Skin epidermis (tissue), 12 donors: ENCODE data around the gene KCNG3.

Experiments used
- H3K27ac ChIP-seq, 21 experiments: fragments of 200-600 bp; sonication (generic) in 11 of 21; one replicate each; pipeline ENCODE4 v1.5.0; 2020; ENCODE audit warnings: mild to moderate bottlenecking in 3 of 21, inconsistent platforms in 2 of 21, moderate library complexity in 2 of 21
- H3K4me3 ChIP-seq, 7 experiments: fragments of 200-600 bp; sonication (generic) in 2 of 7; one replicate each; pipeline ENCODE4 v1.5.0; 2020; ENCODE audit warnings: inconsistent platforms in 2 of 7, mild to moderate bottlenecking in 2 of 7, moderate library complexity in 1 of 7

KCNG3 gene

DNA sequence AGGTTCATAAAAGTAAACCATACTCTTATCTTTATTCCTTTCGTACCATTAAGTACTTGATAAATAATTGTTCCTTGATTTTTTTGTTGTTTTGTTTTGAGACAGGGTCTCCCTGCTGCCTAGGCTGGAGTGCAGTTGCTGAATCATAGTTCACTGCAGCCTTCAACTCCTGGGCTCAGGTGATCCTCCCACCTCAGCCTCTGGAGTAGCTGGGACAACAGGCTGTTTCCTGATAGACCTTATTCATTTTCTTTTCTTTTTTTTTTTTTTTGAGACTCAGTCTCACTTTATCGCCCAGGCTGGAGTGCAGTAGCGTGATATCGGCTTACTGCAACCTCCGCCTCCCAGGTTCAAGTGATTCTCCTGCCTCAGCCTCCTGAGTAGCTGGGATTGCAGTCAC, 5.5 kb downstream of the KCNG3 start:
- no peak overlapping the region for H3K27ac ChIP-seq
- H3K4me3 ChIP-seq, result no peak overlapping the region

DNA sequence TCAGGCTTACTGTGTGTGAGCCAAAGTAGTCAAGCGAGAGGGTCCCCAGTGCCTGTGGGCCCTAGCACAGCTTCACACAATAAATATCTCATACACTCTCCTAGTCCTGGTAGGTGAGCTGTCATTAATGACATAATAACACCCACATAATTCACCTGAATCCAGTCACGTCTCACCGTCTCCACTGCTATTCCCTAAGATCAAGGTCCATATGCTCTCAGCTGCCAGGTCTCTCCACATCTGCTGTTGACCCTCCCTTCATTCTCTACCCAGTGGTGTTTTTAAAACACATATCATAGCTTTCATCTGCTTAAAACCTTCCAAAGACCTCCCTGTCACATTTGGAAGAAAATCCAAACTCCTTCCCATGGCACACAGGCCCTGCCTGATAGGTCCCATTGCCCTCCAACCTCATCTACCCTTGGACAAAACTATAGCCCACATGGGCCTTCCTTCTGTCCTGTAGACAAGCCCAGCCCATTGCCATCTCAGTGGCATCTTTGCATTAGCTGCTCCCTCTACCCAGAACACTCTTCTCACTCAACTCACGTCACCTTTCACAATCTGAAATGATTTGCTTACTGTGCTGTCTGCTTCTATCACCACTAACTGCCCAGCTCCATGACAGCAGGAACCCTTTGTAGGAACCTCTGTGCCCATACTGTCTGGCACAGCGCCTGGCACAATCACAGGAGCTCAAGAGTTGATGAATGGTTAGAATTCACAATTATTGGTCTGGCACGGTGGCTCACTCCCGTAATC, 7.5 kb downstream of the KCNG3 start:
- H3K27ac ChIP-seq, result no peak overlapping the region
- H3K4me3 ChIP-seq, result no peak overlapping the region

DNA sequence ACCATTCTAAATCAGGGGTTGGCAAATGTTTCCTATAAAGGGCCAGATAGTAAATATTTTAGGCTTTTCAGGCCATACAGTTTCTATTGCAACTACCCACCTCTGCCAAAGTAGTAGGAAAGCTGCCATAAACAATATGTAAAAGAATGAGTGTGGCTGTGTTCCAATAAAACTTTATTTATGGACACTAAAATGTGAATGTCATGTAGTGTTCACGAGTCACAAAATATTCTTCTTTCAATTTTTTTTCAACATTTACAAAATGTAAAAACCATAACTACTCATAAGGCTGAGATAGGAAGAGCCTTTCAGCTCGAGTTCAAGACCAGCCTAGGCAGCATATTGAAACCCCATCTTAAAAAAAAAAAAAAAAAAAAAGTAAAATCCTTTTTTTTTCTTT, 13.4 kb downstream of the KCNG3 start:
- H3K27ac ChIP-seq, result no peak overlapping the region
- no peak overlapping the region for H3K4me3 ChIP-seq

DNA sequence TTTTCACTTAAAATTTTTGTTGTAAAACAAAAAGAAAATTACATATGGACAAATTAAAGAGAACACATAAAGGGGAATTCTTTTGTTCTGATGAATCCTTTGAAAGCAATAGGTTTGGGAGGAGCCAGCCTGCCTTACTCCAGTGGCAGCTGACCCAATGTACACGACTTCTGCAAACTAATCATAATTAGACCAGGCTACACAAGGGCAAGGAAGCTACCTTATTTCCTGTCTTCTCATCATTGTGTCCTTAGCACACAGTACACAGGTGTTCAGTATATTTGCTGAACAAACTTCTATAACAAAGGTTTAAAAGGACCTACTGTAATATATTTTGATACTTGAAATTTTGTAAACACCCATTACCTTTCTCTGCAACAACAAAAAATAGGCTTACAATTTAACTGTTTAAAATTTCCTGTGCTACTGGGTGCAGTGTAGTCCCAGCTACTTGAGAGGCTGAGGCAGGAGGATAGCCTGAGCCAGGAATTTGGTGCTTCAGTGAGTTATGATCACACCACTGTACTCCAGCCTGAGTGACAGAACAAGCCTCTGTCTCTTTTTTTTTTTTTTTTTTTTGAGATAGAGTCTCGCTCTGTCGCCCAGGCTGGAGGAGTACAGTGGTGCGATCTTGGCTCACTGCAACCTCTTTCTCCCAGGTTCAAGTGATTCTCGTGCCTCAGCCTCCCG, 18.9 kb downstream of the KCNG3 start:
- Histone ChIP-seq H3K27ac (no peak overlapping the region), H3K4me3 (no peak overlapping the region)

DNA sequence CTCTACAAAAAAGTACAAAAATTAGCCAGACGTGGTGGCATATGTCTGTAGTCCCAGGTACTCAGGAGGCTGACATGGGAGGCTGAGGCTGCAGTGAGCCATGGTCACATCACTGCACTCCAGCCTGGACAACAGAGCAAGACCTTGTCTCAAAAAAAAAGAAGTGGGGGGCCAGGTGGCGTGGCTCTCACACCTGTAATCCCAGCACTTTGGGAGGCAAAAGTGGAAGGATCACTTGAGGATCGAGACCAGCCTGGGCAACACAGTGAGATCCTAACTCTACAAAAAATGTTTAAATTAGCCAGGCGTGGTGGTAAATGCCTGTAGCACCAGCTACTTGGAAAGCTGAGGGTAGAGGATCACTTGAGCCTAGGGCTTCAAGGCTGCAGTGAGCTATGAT, 23.1 kb downstream of the KCNG3 start:
- Histone ChIP-seq H3K4me3 (no peak overlapping the region), H3K27ac (no peak overlapping the region)

DNA sequence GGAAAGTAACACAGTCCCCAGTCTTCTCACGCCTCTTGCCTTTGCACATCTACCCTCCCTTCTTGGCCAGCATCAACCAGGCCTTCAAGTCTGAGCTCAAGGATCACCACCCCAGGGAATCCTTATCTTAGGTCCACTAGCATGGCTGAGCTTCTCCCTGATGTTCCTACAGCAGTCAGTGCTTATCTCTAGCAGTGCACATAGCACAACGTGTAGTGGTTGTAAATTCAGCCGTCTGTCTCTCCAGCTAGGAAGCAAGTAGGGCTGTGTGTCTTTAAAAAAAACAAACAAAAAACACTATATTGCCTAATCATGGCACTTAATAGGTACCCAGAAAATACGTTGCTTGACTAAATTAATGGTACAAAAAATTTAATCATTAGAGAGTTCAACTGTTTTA, 29.2 kb downstream of the KCNG3 start:
- no peak overlapping the region for H3K27ac ChIP-seq

DNA sequence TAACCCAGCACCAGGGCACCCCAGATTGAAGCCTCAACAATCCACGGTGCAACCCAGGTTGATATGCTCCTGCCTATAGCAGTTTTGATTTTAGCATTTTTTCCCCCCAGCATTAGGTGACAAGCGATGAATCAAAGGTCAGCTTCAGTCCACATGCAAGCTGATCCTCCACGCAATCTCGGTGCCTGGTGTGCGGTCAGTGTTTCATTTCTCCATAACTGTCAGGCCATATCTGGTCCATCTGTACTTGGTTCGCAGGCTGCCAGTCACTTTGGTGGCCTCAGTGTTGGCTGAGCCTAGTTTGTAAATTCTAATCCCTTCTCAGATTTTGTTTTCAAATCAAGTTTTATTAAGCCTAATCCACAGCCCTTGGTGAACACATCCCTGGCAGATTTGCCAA, 30.2 kb downstream of the KCNG3 start:
- Histone ChIP-seq H3K4me3 (no peak overlapping the region), H3K27ac (no peak overlapping the region)

More for the DNA sequence above, 29.2 kb downstream of the KCNG3 start:
- no peak overlapping the region for H3K4me3 ChIP-seq

DNA sequence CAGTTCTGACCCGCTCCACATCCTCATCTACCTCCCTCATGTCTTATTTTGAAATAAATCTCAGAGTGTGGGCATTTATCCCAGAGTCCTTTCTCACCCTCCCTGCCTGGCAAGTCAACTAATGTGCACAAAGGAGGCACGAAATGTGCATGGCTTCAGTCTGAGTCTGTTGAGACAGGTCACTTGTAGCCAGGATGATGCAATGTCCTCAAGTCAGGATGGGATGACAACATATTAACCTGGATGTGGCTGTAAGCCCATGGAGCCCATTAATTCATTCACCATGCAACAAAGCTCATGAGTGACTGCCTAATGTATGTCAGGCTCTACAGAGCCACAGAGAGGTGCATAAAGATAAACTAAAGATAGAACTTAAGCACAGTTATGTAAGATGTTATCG, 34.5 kb downstream of the KCNG3 start:
- Histone ChIP-seq H3K27ac (no peak overlapping the region), H3K4me3 (no peak overlapping the region)

DNA sequence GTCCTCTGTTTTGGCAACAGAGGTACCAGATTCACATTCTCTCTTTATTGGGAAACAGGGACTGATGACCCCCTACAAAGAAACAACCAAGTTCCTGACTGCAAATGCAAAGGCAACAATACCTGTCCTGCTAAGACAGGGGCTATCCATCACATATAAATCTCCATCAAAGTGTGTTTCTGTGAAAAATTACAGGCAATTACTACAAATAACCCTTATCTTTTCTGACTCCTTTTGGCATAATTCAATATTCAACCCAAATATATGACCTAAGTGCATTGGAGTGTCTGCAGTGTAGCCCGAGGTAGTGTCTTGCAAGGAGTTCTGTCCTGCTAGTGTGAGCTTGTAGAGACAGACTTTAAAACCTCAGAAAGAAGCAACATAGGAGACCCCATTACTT, 35.4 kb downstream of the KCNG3 start:
- H3K4me3 ChIP-seq, result no peak overlapping the region
- H3K27ac ChIP-seq, result no peak overlapping the region

DNA sequence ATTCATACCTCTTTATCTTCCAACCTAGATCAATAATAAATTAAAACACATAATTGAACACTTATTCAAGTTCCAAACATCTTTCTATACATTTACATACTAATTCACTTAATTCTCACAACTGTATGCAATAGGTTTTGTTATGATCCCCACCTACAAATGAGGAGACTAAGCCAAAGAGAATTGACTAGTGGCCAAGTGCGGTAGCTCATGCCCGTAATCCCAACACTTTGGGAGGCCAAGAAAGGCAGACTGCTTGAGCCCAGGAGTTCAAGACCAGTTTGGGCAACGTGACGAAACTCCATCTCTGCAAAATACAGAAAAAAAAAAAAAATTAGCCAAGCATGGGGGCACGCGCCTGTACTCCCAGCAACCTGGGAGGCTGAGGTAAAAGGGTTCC, 36.8 kb downstream of the KCNG3 start:
- H3K27ac ChIP-seq, result no peak overlapping the region

DNA sequence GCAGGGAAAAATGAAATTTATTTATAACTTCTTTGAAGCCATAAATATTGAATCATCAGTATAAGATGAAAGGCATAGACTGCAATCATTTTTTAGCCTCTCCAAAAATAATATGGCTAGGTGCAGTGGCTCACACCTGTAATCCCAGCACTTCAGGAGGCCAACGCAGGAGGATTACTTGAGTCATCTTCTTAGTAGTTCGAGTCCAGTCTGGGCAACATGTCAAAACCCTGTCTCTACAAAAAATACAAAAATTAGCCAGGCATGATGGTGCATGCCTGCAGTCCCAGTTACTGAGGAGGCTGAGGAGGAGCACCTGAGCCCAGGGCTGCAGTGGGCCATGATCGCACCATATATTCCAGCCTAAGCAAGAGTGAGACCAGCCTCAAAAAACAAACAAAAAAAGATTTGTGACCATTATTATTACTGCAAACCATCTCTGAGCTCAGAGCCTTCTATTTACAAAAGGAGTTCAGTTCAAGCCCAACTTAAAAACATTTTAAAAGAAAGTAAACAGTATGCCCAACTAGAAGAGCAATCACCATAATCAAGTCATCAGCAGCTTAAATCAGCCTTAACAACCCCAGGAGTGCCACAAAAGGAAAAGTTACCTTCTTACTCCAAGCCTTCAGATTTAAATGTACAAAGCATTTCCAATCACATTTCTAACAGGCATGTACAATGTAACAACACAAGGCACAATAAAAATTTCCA, 37.5 kb downstream of the KCNG3 start:
- Histone ChIP-seq H3K27ac (no peak overlapping the region), H3K4me3 (no peak overlapping the region)

More for the DNA sequence above, 36.8 kb downstream of the KCNG3 start:
- H3K4me3 ChIP-seq, result no peak overlapping the region

DNA sequence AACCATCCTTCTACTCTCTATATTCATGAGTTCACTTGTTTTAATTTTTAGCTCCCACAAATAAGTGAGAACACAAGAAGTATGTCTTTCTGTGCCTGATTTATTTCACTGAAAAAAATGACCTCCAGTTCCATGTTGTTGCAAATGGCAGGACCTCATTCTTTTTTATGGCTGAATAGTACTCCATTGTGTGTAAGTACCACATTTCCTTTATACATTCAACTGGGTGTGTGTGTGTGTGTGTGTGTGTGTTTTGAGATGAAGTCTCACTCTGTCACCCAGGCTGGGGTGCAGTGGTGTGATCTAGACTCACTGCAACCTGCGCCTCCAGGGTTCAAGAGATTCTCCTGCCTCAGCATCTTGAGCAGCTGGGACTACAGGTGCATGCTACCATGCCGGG, 41.2 kb downstream of the KCNG3 start:
- Histone ChIP-seq H3K27ac (no peak overlapping the region), H3K4me3 (no peak overlapping the region)

DNA sequence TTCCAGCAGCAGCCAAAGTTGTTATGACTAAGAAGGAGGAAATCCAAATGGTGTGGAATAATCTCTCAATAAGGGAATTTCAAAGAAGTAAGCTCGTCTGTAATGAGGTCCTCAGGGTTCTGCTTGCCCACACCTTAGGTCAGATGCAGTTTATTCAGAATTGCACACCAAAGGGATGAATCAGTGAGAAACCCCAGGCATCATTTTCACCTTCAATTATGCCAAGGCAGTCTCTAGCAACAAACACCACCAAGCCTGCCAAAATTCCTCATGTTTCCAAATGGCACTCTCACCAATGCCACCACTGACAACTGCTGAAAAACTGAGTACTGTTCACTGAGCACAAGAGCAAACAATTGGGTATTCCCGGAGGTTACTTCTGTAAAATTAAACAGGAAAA, 43.6 kb downstream of the KCNG3 start:
- no peak overlapping the region for H3K27ac ChIP-seq
- no peak overlapping the region for H3K4me3 ChIP-seq

DNA sequence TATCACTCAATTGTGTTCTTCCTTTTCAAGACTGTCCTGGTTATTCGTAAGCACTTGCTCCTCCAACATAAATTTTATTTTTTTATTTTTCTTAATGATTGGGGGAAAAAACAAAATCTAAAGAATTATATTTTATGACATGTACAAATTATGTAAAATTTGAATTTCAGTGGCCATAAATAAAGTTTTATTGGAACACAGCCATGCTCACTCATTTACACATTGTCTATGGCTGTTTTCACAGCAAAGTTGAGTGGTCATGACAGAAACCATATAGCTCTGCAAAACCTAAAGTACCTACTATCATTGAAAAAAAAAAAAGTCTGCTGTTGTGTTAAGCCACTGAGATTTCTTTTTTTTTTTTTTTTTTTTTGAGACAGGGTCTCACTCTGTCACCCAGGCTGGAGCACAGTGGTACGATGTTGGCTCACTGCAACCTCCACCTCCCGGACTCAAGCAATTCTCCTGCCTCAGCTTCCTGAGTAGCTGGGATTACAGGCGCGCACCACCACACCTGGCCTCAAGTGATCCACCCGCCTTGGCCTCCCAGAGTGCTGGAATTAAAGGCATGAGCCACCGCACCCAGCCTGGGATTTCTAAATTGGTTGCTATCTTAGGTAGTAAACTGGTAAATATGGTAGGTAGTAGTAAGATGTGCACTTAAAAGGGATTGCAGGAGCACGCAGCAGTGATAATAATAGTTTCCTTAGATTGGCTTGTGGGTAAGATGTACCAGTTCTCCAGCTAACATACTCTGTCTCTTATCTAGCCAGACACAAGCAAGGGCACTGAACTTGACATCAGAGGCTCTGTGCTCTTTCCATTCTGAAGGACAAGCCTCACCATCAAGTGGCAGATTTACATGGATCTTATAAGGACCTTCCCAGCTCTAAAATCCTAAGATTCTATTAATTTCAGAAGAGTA, 44.4 kb downstream of the KCNG3 start:
- no peak overlapping the region for H3K4me3 ChIP-seq
- no peak overlapping the region for H3K27ac ChIP-seq

DNA sequence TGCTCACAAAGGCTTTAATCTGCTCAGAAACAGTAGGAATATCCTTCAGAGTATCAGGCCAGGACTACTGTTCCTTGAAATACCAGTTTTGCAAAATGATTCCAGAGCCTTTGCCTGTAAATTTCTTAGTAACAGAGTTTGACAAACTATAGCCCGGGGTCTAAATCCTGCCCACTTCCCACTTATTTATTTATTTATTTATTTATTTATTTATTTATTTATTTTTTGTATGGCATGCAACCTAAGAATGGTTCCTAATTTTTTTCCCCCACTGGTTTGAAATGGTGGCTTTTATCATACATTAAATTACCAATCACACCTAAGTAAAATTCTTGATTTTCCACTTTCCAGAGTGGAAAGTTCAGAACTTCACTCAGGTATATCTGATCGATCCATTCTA, 45.6 kb downstream of the KCNG3 start:
- H3K4me3 ChIP-seq, result no peak overlapping the region
- H3K27ac ChIP-seq, result no peak overlapping the region

DNA sequence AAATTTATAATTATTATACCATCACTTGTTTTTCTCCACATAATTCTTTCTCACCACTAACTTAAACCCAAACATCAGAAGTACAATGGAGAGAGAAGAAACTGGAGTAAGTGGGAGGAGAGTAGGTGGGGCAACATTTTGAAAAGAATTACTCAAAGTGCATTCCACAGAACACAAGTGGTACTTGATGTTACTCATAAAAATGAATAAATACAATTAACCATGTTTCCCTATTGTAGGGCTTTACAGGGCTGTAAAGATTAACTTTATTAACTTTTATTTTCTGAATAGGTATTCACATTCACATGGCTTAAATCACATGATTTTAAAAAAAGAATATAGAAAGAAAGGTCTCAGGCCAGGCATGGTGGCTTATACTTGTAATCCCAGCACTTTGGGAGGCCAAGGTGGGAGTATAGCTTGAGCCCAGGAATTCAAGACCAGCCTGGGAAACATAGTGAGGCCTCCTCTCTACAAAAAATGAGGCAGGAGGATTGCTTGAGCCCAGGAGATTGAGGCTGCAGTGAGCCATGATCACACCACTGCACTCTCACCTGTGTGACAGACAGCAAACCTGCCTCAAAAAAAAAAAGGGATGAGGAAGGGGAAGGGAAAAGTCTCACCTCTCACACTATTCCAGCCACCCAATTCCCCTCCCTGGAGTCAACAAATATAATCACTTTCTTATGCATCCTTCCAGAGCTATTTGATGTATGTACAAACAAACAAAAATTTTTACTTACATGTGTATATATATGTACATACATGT, 47.1 kb downstream of the KCNG3 start:
- no peak overlapping the region for H3K4me3 ChIP-seq
- no peak overlapping the region for H3K27ac ChIP-seq

DNA sequence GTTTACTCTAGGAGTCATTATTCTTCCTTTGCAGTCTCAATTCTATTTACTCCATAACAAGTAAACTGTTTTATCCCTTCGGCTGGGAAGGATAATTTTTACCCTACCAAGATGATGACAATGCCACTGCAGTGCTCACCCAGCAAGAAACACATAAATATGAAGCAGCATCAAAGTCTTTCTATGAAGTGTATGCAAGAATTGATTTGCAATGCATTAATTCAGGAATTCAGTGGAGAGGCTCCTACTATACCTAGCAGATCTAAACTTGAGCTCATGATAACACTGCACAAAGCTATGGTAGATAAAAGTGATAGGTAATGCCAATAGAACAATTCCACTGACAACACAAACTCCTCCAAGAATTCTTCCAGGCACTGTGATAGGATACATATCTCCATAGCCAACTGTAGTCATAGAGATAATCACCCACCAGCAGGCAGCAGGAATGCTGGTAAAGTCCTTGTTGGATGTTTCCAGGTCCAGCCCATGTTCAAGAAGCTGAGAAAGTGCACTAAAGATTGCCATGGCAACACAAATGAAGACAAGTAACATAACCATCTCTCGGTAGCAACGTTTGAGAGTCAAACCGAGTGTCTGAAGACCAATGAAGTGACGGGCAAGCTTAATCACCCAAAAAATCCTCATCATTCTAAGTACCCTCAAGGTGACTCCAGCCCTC, 49.9 kb downstream of the KCNG3 start:
- H3K27ac ChIP-seq, result no peak overlapping the region
- no peak overlapping the region for H3K4me3 ChIP-seq

DNA sequence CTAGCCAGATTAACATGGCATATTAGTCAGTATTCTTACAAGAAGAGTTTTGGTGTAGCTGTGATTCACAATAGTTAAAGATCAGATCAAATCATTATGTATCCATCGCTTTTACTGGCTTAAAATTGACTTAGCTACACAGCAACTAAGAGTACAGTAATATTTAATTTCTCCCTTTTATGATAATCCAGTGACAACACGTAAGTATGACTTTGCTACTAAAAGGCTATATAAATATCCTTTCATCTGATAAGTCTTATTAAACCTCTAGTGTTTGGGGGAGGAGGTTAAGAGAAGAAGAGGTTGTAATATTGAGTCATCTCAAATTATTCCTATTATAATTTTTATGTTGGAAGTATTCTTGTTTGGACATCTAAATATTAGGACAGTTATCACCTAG, 51.0 kb downstream of the KCNG3 start:
- H3K4me3 ChIP-seq, result no peak overlapping the region
- no peak overlapping the region for H3K27ac ChIP-seq

DNA sequence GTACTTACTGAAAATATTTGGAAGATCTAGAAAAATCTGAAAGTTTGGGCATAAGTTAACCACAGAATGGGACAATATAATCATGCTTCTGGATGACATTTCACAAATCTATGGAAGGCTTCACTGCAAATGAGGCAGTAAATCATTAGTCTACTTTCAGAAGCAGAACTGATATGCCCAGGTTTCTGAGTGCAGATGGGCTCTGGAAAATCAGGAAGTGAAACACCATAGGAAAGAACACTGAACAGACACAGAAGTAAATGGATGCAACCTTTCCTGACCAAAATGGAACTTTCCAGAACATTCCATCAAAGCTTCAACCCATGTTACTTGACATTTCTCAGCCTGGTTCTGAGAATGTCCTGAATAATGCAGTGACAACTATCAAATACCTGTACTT, 55.1 kb downstream of the KCNG3 start:
- no peak overlapping the region for H3K27ac ChIP-seq
- no peak overlapping the region for H3K4me3 ChIP-seq
